Activated naive CD4-positive, alpha-beta T cell (primary cell): ENCODE results near the gene UBXN2A.
"Not testable (repeated sequence)": the region's sequence is repeated elsewhere in the genome, so short reads cannot be mapped to it uniquely, and the experiment has no call there.

Source experiments
- DNase-seq, 4 experiments: peaks; one replicate each; lab custom pipeline; 2025; lab: John Stamatoyannopoulos, UW

UBXN2A gene

DNA sequence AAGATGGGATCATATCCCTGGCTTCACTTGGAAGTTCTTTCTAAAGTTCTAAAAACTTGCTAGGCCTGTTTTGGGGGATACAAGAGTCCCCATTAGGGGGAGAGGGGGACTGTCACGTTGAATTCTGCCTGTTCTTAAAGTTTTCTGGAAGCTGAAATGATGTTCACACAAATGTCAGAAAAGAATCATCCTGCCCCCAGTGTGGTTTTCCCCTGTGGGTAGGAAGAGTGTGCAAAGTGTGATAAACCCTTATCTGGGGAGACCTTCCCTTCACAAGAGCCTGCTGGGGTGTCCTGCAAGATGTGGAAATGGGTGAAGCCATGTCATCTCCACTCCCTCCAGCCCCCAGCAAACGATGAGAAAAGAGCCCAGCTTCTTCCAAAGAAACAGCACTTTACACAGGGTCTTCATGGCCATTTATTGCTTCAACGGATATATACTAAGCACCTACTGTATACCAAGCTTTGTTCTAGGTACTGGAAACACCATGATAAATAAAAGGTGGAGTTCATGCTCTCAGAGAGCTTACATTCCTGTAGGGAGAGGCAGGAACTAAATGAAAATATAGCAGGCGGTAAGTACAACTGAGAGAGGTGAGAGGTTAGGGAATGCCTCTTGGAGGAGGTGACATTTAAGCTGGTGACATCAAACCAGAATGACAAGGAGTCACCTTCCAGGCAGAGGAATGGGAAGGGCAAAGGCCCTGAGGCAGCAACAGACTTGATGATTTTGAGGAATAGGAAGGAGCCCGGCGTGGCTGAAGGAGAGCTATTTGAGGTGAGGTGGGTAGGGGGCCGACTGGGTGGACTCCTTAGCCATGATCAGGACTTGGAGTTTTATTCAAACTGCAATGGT lies 71.2 kb downstream of the UBXN2A start:
- DNase-seq = no peak

- no peak for DNase-seq
Observed at GRCh38 chr2:24012521-24013188, 72.4 kb downstream of the UBXN2A start.

DNA sequence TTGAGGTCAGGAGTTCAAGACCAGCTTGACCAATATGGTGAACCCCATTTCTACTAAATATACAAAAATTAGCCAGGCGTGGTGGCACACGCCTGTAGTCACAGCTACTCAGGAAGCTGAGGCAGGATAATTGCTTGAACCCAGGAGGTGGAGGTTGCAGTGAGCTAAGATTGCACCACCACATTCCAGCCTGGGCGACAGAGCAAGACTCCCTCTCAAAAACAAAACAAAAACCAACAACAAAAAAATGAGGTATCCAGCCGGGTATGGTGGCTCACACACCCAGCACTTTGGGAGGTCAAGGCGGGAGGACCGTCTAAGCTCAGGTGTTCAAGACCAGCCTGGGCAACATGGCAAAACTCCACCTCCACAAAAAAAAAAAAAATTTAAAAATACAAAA lies 74.6 kb downstream of the UBXN2A start:
- not testable (repeated sequence) for DNase-seq

DNA sequence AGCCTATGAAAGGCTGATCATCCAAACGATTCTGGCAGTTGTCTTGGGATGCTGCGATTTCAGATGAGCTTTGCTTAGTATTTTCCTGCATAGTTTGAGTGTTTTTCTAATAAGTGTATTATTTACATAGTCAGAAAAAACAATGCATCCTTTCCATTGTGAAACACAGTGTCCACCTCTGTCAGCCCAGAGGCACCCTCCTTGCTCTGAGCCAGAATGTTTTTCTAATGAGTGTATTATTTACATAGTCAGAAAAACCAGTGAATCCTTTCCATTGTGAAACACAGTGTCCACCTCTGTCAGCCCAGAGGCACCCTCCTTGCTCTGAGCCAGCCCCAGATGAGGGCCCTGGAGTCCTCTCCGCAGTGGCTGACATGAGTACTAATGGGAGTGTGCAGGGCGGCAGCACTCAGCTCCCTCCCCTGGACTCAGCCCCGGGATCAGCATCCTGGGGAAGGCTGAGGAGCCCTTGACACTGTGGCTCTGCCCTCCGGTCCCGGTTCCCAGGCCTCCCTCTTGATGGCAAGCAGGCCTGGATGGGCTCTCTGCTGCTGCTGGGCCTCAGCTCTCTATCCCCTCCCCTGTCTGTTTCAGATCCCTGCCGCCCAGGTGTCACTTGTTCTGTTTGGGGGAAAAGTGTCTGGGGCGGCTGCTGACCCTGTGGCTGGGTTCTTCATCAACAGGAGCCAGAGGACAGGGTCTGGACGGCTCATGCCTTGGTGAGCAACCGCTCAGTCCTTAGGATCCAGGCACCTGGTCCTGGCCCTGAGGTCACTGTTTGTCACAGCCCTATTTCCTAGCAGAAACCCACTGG lies 75.5 kb downstream of the UBXN2A start:
- no peak for DNase-seq

- no peak for DNase-seq
Observed at GRCh38 chr2:24016376-24016761, 76.1 kb downstream of the UBXN2A start.

GRCh38 chr2:24016853-24017703 lies 76.8 kb downstream of the UBXN2A start:
- no peak for DNase-seq

- DNase-seq = no peak
Observed at GRCh38 chr2:24017711-24018110, 77.4 kb downstream of the UBXN2A start.

DNA sequence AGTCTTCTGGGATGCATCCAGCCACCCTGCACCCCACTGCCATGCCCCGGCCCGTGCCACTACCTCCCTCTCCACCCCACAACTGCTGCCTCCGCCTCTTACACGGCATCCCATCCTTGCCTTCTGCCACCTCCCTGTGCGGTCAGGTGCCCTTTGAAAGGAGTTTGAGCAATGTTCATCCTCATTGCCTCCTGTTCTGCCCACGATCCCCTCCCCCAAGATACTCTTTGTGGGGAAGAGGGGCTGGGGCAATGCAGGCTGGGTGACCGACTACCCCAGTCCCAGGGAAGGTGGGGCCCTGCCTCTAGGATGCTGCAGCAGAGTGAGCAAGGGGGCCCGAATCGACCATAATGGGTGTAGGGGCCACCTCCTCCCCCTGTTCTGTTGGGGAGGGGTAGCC lies 78.0 kb downstream of the UBXN2A start:
- DNase-seq = no peak

GRCh38 chr2:24019729-24020128 lies 79.5 kb downstream of the UBXN2A start:
- DNase-seq = no peak

- DNase-seq = no peak
Observed at GRCh38 chr2:24020244-24020643, 80.0 kb downstream of the UBXN2A start.

- DNase-seq = no peak
Observed at GRCh38 chr2:24021122-24021998, 81.1 kb downstream of the UBXN2A start.

DNA sequence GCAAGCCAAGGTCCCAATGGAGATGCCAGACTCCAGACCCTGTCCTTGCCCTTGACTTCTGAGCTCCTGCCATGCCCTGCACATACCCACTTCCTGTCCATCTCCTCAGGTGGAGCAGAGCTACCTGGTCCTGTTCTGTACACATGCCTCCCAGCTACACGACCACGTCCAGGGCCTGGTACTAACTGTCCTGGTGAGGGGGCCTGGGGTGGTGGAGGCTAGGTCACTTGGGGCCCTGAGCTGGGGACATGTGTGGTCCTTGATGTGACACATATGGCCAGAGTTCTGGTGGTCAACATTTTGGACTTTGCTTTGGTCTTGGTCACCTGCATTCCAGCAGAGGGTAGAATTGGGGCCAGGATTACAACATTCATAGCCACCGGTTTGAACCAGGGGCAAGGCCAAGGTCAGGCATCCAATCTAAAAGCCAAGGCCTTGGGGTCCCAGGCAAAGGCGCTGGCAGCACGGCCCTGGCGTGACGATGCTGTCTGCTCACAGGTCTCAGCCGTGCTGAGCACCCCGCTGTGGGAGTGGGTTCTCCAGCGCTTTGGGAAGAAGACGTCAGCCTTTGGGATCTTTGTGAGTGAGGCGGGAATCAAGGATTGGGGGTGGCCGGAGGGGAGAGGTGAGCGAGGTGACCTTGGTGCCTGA lies 82.2 kb downstream of the UBXN2A start:
- no peak for DNase-seq

DNA sequence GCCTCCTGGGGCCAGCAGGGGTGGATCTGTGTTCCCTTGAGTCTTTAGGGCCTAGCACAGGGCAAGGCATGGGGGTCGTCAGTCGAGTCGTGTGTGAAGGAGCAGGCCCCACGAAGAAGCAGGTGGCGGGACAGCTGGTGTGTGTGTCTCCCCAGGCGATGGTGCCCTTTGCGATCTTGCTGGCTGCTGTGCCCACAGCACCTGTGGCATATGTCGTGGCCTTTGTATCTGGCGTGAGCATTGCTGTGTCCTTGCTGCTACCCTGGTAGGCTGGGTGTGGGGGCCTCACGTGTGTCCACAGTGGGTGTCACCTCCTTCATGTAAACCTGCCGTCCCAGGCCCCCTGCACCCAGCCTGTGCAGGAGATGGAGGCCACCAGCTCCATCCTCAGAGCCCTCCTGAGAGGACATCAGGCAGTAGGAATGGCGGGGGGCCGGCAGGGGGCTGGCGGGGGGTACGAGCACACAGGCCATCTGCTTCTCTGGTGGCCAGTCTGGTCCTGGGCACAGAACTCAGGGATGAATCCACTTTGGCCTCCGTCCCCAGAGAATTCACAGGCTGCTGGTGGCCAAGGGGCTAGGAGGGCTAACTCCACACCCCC lies 82.8 kb downstream of the UBXN2A start:
- no peak for DNase-seq

- no peak for DNase-seq
Observed at GRCh38 chr2:24024018-24024417, 83.8 kb downstream of the UBXN2A start.

GRCh38 chr2:24024996-24025663 lies 84.9 kb downstream of the UBXN2A start:
- DNase-seq = no peak

DNA sequence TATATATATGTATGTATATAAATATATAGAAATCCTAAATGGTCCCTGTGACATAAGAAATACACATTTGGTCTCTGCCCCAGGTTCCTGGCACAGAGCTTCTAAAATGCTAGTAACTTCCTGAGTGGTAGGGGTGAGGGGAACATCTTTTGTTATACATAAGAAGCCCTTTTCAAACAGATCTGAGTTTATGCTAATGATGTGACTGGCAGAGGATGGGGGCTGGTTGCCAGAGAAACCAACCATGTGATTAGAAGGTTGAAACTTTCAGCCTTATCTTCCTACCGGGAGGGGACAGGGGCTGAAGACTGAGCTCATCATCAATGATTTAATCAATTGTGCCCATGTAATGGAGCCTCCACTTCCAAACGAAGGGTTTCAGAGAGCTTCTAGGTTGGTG lies 86.0 kb downstream of the UBXN2A start:
- no peak for DNase-seq

- DNase-seq = no peak
Observed at GRCh38 chr2:24038786-24039499, 98.7 kb downstream of the UBXN2A start.

- DNase-seq = no peak
Observed at GRCh38 chr2:24040511-24040910, 100.2 kb downstream of the UBXN2A start.

DNA sequence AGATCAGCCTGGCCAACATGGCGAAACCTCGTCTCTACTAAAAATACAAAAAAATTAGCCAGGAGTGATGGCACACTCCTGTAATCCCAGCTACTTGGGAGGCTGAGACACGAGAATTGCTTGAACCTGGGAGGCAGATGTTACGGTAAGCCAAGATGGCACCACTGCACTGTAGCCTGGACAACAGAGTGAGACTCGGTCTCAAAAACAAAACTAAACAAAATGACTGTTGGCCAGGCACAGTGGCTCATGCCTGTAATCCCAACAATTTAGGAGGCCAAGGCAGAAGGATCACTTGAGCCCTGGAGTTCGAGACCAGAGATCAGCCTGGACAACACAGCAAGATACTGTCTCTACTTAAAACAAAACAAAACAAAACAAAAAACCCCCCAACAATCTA lies 102.9 kb downstream of the UBXN2A start:
- DNase-seq = not testable (repeated sequence)
